Fibroblast of mammary gland (primary cell): ENCODE results near the gene LUZP1.

ENCODE experiments used
- DNase-seq: peaks from one replicate; pipeline ENCODE4 v3.0.0-alpha.2; 2010; ENCODE audit warnings: low read depth
- H3K4me3 ChIP-seq: 2 replicates; pipeline ENCODE4 v1.5.1; 2011; ENCODE audit warnings: low read depth, mild to moderate bottlenecking, low read length, moderate library complexity; ENCODE audit not compliant: control insufficient read depth
- TF ChIP-seq, protein P1 (sequence below): conservative IDR thresholded peaks from 2 replicates; pipeline ENCODE4 v1.5.1; 2011; ENCODE audit warnings: low read depth, low read length, inconsistent platforms; ENCODE audit not compliant: control insufficient read depth, insufficient read depth

The LUZP1 gene

DNA sequence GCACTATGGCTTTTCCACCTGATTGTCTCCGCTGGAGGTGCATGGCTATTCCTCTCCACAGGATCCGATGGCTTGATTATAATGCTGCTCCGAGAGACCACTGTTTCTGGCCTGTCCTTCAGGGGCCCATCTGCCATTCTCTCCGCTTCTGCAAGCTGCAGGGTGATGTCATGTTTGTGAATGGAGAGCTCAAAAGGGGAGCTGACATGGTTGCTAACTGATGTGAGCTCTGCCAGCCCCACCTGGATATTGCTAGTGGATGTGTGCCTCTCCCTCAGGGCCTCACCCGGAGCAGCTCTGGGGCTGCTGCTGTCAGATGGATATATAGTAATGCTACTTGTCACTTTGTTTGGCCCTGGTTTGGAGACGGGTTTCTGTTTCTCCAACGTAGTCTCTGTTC, 77.1 kb downstream of the LUZP1 start:
- TF ChIP-seq, protein P1, sequence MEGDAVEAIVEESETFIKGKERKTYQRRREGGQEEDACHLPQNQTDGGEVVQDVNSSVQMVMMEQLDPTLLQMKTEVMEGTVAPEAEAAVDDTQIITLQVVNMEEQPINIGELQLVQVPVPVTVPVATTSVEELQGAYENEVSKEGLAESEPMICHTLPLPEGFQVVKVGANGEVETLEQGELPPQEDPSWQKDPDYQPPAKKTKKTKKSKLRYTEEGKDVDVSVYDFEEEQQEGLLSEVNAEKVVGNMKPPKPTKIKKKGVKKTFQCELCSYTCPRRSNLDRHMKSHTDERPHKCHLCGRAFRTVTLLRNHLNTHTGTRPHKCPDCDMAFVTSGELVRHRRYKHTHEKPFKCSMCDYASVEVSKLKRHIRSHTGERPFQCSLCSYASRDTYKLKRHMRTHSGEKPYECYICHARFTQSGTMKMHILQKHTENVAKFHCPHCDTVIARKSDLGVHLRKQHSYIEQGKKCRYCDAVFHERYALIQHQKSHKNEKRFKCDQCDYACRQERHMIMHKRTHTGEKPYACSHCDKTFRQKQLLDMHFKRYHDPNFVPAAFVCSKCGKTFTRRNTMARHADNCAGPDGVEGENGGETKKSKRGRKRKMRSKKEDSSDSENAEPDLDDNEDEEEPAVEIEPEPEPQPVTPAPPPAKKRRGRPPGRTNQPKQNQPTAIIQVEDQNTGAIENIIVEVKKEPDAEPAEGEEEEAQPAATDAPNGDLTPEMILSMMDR, result no peak
- no peak overlapping the region for H3K4me3 ChIP-seq
- no peak for DNase-seq

DNA sequence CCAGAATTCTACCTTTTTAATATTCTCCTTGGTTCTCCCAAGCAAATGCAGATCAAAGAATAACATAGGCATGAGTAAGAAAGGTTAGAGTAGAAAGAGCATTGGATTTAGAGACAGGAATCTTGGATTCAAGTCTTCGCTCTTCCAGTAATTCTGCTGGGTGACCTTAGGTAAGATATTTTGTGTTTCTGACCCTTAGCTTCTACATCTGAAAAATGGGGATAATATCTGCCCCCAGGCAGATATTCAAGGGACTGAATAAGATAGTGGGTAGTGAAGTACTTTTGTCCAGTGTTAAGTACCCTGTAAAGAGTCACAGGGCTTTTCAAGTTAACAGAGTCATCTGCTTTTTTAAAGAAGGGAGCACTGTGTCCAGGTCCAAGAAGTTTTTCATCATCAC, 78.6 kb downstream of the LUZP1 start:
- H3K4me3 ChIP-seq, result no peak overlapping the region
- DNase-seq, result no peak

DNA sequence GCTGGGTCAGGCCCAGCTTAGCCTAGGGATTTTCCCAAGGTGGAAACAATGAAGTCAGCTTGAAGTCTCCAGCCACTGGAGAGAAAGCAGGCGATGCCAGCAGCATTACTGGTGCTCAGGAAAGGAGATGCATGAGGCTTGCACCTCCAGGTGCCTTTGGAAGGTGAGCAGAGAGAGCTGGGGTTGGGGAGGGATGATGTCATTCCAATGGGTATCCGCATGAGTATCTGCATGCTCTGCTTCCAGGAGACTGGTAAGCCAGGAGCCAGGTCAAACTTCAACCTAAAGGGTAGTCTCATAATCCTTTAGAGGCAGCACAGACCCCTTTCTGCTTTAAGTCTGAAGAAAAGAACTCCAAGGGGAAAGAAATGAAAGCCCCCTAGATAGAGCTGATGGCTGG, 80.6 kb downstream of the LUZP1 start:
- TF ChIP-seq, protein P1, result no peak
- DNase-seq, result no peak

More for the DNA sequence above, 78.6 kb downstream of the LUZP1 start:
- TF ChIP-seq, protein P1, result no peak

DNA sequence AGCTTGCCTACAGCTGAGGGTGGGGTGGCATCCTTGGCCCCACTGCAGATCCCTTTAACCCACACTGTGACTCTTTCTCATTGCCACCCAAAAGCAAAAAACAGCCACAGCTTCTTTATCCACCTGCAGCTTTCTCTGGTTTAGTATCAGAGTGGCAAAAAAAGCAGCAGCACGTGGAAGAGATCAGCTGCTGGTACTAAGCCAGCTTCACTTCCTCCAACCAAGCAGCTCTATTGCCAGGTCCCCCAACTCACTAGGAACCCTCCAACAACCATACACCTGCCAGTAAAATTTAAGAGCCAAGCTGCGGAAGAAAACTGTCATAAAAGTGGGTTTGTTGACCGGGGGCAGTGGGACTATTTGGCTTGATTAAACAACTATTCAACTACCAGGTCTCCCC, 83.0 kb downstream of the LUZP1 start:
- no peak for DNase-seq
- H3K4me3 ChIP-seq, result no peak overlapping the region
- TF ChIP-seq, protein P1, result no peak

More for the DNA sequence above, 80.6 kb downstream of the LUZP1 start:
- no peak overlapping the region for H3K4me3 ChIP-seq

DNA sequence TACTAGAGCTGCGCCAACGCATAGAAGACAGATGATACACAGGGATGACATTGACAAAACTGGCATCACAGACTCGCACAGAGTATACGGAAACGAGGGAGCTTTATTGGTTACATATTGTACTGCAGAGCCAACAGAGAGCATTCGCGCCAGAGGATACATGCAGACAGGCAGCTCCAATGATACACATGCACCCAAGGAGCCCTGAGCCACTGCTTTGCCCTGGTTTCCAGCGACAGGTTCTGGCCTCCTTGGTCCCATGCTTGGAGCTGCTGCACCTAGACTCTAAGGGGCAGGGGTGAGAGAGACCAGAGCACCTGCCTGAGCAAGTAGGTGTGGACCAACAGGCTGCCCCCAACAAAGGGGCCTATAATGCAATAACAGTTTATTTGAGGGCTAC, 83.8 kb downstream of the LUZP1 start:
- H3K4me3 ChIP-seq, result no peak overlapping the region
- TF ChIP-seq, protein P1, result no peak
- no peak for DNase-seq

DNA sequence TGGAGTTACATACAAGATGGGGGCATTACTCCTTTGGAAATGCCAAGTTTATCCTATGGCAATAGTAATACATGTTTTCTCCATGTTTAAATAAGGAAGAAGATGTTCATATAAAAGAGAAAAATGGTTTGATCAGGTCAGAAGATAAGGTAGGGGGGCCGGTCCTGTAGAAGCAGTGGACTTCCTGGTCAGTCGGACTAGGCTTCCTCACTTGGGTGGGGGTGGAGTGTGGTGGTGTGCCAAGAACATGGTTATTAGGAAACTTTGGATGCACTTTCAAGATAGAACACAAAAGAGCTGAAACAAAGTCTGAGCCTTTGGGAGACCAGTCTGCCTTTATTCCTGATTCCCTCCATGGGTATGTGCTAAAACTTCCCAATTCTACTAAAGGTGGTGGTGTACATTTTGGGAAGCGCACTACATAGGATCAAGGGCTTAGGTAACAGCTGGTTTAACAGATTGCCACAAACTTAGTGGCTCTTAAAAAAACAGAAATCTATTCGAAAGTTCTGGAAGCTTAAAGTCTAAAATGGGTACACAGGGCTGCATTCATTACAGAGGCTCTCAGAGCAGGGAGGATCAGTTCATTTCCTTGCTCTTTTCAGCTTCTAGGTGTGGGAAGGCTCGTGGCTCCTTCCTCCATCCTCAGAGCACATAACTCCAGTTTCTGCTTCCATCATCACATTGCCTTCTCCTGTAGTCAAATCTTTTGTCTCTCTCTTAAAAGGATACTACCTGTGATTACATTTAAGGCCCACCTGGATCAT, 84.8 kb downstream of the LUZP1 start:
- H3K4me3 ChIP-seq, result no peak overlapping the region
- peak; percentile 46 for DNase-seq
- TF ChIP-seq, protein P1, result no peak
